Raji (cell line): Measurements from ENCODE around the gene GTF3C1.
A peak's percentile ranks its signal among the peaks of the same experiment; 100 is the strongest.

ENCODE experiments used
- POLR2A ChIP-seq: IDR thresholded peaks from 2 replicates; pipeline ENCODE4 v1.6.1; 2011; ENCODE audit warnings: low read depth, low read length, control low read depth; ENCODE audit not compliant: insufficient read depth

GTF3C1 gene, protein sequence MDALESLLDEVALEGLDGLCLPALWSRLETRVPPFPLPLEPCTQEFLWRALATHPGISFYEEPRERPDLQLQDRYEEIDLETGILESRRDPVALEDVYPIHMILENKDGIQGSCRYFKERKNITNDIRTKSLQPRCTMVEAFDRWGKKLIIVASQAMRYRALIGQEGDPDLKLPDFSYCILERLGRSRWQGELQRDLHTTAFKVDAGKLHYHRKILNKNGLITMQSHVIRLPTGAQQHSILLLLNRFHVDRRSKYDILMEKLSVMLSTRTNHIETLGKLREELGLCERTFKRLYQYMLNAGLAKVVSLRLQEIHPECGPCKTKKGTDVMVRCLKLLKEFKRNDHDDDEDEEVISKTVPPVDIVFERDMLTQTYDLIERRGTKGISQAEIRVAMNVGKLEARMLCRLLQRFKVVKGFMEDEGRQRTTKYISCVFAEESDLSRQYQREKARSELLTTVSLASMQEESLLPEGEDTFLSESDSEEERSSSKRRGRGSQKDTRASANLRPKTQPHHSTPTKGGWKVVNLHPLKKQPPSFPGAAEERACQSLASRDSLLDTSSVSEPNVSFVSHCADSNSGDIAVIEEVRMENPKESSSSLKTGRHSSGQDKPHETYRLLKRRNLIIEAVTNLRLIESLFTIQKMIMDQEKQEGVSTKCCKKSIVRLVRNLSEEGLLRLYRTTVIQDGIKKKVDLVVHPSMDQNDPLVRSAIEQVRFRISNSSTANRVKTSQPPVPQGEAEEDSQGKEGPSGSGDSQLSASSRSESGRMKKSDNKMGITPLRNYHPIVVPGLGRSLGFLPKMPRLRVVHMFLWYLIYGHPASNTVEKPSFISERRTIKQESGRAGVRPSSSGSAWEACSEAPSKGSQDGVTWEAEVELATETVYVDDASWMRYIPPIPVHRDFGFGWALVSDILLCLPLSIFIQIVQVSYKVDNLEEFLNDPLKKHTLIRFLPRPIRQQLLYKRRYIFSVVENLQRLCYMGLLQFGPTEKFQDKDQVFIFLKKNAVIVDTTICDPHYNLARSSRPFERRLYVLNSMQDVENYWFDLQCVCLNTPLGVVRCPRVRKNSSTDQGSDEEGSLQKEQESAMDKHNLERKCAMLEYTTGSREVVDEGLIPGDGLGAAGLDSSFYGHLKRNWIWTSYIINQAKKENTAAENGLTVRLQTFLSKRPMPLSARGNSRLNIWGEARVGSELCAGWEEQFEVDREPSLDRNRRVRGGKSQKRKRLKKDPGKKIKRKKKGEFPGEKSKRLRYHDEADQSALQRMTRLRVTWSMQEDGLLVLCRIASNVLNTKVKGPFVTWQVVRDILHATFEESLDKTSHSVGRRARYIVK (N-terminal part only)

DNA sequence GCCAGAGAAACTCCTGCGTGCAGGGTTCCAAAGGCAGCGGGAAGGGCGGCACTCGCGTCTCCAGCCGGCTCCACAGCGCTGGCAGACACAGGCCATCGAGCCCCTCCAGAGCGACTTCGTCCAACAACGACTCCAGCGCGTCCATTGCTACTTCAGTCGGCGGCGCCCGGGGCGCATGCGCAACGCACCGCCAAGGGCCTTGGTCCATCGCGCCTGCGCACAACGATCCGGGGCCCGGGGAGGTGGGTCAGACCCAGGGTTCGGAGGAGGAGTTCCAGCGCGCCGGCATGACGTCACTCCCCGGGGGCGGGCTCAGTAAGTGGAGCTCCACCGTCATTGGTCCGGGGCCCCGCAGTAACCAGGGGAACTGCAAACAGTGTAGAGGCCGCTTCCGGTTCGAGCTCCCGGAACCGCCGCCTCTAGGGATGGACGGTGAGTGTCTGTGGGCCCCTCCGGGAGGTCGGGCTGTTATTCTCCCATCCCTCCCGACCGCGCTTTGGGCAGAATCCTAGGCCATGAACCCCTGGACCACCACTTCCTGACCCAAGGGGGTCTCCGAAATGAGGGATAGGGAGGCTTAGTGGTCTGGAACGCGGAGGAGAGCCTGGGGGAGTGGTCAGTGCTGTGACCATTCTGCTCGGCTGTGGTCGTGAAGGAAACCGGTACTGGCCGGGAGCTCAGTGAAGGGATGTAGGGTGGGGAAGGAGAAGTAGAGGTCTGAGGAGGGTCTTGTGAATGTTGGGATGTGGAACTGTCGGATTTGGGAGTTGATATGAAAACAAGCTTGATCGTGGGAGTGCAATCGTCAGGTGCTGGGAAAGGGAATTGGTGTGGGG is at the start of gene GTF3C1, which contains the start of gene KATNIP:
Gene GTF3C1, minus strand, starts transcription at position 168 of the 836 bp plus-strand sequence. Its CDS starts 23 bp downstream, at position 145.
Gene KATNIP, plus strand, starts transcription at position 399 of the 836 bp plus-strand sequence. Its CDS starts 27 bp downstream, at position 426.
- peak; percentile 90 for TF ChIP-seq POLR2A

DNA sequence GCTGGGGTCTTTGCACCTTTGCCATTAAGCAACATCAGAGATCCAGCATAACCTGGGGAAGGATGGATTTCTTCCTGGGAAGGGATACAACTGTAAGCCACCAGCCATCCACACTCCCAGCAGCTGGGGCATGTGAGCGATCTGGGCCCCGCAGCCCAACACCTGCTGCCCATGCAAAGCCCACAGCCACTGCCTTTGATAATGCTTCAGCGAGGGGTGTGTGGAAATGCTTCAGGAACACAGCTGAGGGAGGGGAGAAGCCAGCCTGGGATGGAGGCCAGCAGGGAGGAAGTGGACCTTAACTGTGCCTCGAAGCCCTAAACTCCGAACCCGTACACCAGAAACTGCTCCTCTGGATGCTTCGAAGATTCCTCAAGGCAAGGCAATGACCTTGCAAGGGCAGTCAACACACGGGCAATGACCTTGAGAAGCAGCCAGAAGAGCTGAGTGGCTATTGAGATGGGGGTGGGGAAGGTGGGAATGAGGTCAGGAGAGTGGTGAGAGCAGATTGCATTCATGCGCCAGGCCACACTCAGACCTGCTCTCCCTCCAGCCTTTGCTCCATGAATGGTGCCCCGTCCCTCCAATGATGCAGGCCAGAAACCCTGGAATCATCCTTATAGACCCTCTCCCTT is 49.3 kb upstream of the GTF3C1 start:
- no peak for TF ChIP-seq POLR2A

GRCh38 chr16:27598220-27598619 is 48.5 kb upstream of the GTF3C1 start:
- no peak for TF ChIP-seq POLR2A

- TF ChIP-seq POLR2A: no peak
These were observed 47.6 kb upstream of the GTF3C1 start for GRCh38 chr16:27597361-27597760.

GRCh38 chr16:27596411-27596810 is 46.7 kb upstream of the GTF3C1 start:
- TF ChIP-seq POLR2A: no peak

DNA sequence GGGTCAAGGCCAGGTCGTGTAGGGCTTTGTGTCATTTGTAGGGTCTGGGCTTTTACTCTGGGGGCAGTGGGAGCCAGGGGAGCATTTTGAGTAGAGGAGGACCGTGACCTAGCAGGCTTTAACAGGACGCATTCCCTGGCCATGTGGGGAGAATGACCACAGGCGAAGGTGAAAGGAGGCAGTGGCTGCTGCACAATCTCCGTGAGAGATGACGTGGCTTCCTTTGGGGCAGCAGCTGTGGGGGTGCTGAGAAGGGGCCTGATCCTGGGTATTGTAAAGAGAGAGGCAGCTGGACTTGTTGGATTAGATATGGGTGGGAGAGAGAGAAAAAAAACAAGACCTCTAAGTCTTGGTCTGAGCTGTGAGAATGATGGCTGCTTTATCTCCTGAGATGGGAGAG is 46.3 kb upstream of the GTF3C1 start:
- no peak for TF ChIP-seq POLR2A

DNA sequence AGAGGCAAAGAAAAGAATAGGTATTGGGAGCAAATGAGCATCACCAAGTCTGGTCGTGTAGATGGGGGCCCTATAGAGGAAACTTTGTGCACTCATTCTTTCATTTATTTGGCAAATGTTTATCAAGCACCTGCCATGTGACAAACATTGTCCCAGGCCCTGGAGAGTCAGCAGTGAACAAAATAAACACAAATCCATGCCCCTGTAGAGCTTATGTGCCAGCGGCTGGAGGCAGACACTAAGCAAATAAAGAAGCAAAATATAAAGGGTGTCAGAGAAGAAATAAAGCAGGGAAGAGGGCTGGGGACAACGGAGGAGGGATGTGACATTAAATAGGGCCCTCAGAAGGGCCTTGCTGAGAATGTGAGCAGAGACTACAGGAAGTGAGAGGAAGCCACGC is 45.8 kb upstream of the GTF3C1 start:
- no peak for TF ChIP-seq POLR2A

DNA sequence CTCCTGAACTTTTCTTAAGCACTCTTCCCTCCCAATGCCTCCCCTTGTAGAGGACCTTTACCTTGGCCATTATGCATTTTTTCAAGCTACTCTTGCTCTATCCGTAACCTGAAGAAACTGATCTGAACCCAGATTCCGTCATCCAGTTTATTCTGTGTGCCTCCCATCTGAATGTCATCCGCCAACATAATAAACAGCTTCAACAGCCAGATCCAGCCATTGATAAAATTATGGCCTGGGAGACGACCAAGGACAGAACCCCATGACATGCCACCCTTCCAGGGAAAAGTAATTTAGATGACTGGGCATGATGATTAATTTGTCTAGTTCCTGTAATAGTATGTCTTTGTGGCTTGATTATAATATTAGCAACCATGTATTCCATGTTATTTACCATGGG is 42.1 kb upstream of the GTF3C1 start:
- no peak for TF ChIP-seq POLR2A

GRCh38 chr16:27588057-27588456 is 38.3 kb upstream of the GTF3C1 start:
- TF ChIP-seq POLR2A: no peak

DNA sequence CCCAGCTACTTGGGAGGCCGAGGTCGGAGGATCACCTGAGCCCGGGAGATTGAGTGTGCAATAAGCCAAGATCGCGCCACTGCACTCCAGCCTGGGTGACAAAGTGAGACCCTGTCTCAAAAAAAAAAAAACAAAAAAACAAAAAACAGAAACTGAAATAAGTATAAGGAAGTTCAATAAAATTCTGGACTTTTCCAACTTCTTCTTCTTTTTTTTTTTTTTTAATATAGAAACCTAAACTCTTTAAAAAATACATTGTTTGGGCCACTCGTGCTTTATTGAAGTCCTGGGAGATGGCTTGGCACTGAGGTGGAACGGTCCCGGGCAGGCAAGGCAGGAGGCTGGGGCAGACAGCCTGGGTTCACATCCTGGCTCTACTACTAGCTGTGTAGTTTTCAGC is 37.0 kb upstream of the GTF3C1 start:
- no peak for TF ChIP-seq POLR2A

DNA sequence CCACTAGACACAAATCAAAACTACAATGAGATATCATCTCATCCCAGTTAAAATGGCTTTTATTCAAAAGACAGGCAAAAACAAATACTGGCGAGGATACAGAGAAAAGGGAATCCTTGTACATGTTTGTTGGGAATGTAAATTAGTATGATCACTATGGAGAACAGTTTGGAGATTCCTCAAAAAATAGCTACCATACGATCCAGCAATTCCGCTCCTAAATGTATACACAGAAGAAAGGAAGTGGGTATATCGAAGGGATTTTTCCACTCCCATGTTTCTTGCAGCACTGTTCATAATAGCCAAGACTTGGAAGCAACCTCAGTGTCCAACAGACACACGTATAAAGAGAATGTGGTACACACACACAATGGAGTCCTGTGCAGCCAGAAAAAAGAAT is 35.5 kb upstream of the GTF3C1 start:
- TF ChIP-seq POLR2A: no peak

DNA sequence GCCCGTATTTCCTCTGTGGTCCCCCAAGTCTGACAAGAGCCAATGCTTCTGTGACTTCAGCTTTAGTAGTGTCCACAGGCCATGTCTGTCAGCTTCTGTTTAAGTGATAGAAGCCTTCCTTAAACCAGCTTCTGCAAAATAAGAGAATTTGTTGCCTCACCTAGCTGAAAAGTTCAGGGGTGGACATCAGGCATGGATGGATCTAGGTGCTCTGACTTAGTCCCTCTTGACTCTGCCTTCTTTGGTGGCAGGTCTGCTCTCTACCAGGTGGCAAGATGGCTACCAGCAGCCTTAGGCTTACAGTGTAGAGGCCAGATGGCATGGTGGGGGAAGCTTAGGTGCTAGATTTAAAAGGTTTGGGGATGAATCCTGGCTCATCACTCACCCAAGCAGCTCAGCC is 33.9 kb upstream of the GTF3C1 start:
- no peak for TF ChIP-seq POLR2A

DNA sequence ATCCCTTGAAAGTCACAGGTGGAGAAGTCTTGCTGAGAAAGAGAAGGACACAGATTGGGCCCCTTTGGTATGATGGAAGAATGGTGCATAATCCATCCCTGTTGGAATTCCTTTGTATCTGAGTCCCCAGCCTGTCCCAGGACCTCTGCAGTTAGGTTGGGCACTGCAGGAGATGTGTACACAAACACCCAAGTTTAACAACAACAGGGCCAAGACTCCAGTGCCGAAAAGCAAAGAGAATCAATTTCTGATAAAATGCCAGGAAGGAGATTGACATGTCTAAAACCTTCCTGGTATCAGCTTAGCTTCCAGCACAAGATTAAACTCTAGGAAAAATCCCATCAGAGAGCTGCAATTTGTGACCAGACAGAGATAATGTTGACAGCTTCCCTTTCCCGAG is 33.2 kb upstream of the GTF3C1 start:
- TF ChIP-seq POLR2A: no peak

GRCh38 chr16:27579087-27579980 is 29.6 kb upstream of the GTF3C1 start:
- no peak for TF ChIP-seq POLR2A
